ENCODE data around the gene TMCC1. TPM values are rescaled to one million over a fixed set of nuclear protein-coding genes. Genes with fewer than 3 reads are reported as not detected.

Gene TMCC1
- total and polyA plus RNA-seq, 2 donors (not counting 3 experiments of a cell fraction or from before 2014, with no cell fraction given): 17.4 to 38.4 TPM

DNA sequence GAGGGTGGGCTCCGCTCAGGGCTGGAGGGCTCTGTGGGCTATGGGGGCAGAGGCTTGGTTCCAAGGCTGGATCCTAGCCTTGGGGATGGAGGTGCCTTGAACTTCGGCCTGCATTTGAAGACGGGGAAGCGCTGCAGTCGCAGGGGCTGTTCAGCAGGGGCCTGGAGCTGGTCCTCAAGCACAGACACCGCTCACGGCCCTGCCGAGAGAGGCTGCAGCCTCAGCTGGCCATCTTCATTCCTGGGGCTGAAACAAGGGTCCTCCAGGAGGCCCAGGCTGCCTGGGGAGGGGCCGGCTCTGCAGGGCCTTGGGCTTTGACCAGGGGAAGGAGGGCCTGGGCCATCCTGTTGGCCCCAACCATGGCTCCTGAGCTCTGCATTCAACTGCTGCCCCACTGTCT lies 261.5 kb downstream of the TMCC1 start:
- DNase-seq (ENCODE audit: low read depth, low spot score): no peak
- no peak for TF ChIP-seq FOS (IDR thresholded peaks at IDR 0.05; ENCODE audit: borderline replicate concordance, insufficient read depth, low read length)
- no peak for TF ChIP-seq MYC (IDR thresholded peaks at IDR 0.05; ENCODE audit: low read depth, low read length)
- no peak for TF ChIP-seq POLR2A (IDR thresholded peaks at IDR 0.05; ENCODE audit: low read depth, low read length)
- TF ChIP-seq, protein P1, sequence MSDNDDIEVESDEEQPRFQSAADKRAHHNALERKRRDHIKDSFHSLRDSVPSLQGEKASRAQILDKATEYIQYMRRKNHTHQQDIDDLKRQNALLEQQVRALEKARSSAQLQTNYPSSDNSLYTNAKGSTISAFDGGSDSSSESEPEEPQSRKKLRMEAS (IDR thresholded peaks at IDR 0.05; ENCODE audit: insufficient read depth, insufficient read length): no peak
- BruUV-seq (replicated peaks): no TSS peak
- intact Hi-C loops (cut with micrococcal nuclease) (no loop called here), dilution Hi-C loops (cut with MboI; ENCODE audit: extremely low pct_ligation_motif_present, low sequenced_read_pairs) (no loop called here)
- no peaks in the 10 kb centered on the region for H4K20me1 ChIP-seq (replicated peaks; ENCODE audit: control insufficient read depth, extremely low read depth, insufficient read depth, low read length)
- H3K4me1 ChIP-seq (ENCODE audit: control insufficient read depth, extremely low read depth, insufficient read depth, low read length): peaks cover 13% of the 10 kb centered on the region
- no peak overlapping the region for H3K4me2 ChIP-seq (ENCODE audit: insufficient read depth, low read length)
- no peaks in the 10 kb centered on the region for H3K9me3 ChIP-seq (replicated peaks; ENCODE audit: control insufficient read depth, insufficient read depth, low read length)
- no peaks in the 10 kb centered on the region for H3K9me1 ChIP-seq (replicated peaks; ENCODE audit: control insufficient read depth, extremely low read depth, insufficient read depth, low read length)
- H3K27ac ChIP-seq (ENCODE audit: insufficient read depth, low read depth, low read length): no peak overlapping the region
- H3K9ac ChIP-seq (replicated peaks; ENCODE audit: extremely low read depth, insufficient read depth, low read length): no peak overlapping the region
- H3K27me3 ChIP-seq (ENCODE audit: control insufficient read depth in 2 of 2, insufficient read depth in 2 of 2, low read length in 2 of 2): no peaks in the 10 kb centered on the region
- H3K4me3 ChIP-seq (replicated peaks in 1 of 3; ENCODE audit: insufficient read depth in 1 of 3, low read depth in 1 of 3, low read length in 3 of 3): no peak overlapping the region
- no peaks in the 10 kb centered on the region for H3K36me3 ChIP-seq (ENCODE audit: control insufficient read depth in 2 of 2, extremely low read depth in 1 of 2, insufficient read depth in 2 of 2, low read length in 2 of 2)
- ChIA-PET CTCF (no interaction called here), POLR2A (no interaction called here)
- no peaks in the 10 kb centered on the region for H3K79me2 ChIP-seq (ENCODE audit: control insufficient read depth, insufficient read depth, low read length)
- H2AFZ ChIP-seq (ENCODE audit: low read depth, low read length): no peak overlapping the region
- no peak for FAIRE-seq

DNA sequence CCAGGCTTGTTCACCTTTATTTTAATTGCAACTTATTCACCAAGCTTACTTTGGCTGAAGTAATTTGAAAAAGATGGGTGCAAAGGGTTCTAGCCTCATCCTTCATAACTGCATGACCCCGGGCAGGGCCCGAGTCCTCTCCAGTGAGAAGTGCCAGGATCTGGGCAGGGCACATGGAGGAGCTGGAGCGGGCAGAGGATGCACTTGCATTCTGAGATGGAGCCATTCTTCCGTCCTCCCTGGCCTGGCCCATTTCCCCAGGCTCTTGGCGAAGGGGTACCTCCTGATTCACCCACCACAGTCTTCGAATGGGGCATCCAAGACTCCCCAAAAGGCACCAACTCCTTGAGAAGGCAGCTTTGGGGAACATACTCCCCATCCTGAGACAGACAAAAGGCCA lies 264.5 kb downstream of the TMCC1 start:
- FAIRE-seq: no peak
- H3K27me3 ChIP-seq (ENCODE audit: control insufficient read depth in 2 of 2, insufficient read depth in 2 of 2, low read length in 2 of 2): no peaks in the 10 kb centered on the region

More for the DNA sequence above, 264.5 kb downstream of the TMCC1 start:
- no peaks in the 10 kb centered on the region for H4K20me1 ChIP-seq (replicated peaks; ENCODE audit: control insufficient read depth, extremely low read depth, insufficient read depth, low read length)
- H3K4me2 ChIP-seq (ENCODE audit: insufficient read depth, low read length): no peak overlapping the region
- dilution Hi-C loops (cut with MboI; ENCODE audit: extremely low pct_ligation_motif_present, low sequenced_read_pairs): no loop called here
- no peaks in the 10 kb centered on the region for H3K79me2 ChIP-seq (ENCODE audit: control insufficient read depth, insufficient read depth, low read length)
- no peak for DNase-seq (ENCODE audit: low read depth, low spot score)
- H3K4me1 ChIP-seq (ENCODE audit: control insufficient read depth, extremely low read depth, insufficient read depth, low read length): peaks cover 37% of the 10 kb centered on the region
- H3K4me3 ChIP-seq (replicated peaks in 1 of 3; ENCODE audit: insufficient read depth in 1 of 3, low read depth in 1 of 3, low read length in 3 of 3): no peak overlapping the region
- CTCF ChIA-PET: interaction anchor here (1.1 to 5.6 kb wide), 9 partner anchors 134 to 476 kb away, joined by 3 to 57 read pairs (median 5); no protein-coding TSS in a partner anchor
- H3K9me1 ChIP-seq (replicated peaks; ENCODE audit: control insufficient read depth, extremely low read depth, insufficient read depth, low read length): no peaks in the 10 kb centered on the region
- H3K9ac ChIP-seq (replicated peaks; ENCODE audit: extremely low read depth, insufficient read depth, low read length): no peak overlapping the region
- TF ChIP-seq JUN (IDR thresholded peaks at IDR 0.05; ENCODE audit: borderline replicate concordance, insufficient read depth, insufficient read length, low read depth) (no peak), GATA2 (IDR thresholded peaks at IDR 0.05; ENCODE audit: insufficient read depth, insufficient read length, low read depth, low read length) (no peak), POLR2AphosphoS5 (IDR thresholded peaks at IDR 0.05; ENCODE audit: insufficient read depth, low read depth, low read length) (no peak), POLR2A (IDR thresholded peaks at IDR 0.05; ENCODE audit: low read depth, low read length) (no peak), MYC (IDR thresholded peaks at IDR 0.05; ENCODE audit: low read depth, low read length) (no peak)
- H2AFZ ChIP-seq (ENCODE audit: low read depth, low read length): no peak overlapping the region
- H3K9me3 ChIP-seq (replicated peaks; ENCODE audit: control insufficient read depth, insufficient read depth, low read length): no peaks in the 10 kb centered on the region
- H3K27ac ChIP-seq (ENCODE audit: insufficient read depth, low read depth, low read length): no peak overlapping the region
- POLR2A ChIA-PET: no interaction called here
- intact Hi-C loops (cut with micrococcal nuclease): loop anchor here (2.0 to 10.0 kb wide), 3 partner anchors 244 to 466 kb away; no protein-coding TSS in a partner anchor
- H3K36me3 ChIP-seq (ENCODE audit: control insufficient read depth in 2 of 2, extremely low read depth in 1 of 2, insufficient read depth in 2 of 2, low read length in 2 of 2): no peaks in the 10 kb centered on the region
- BruUV-seq (replicated peaks): no TSS peak
